HG03558 (cell line): Measurements from ENCODE around the gene TNFSF9.
"Not testable (repeated sequence)": the region's sequence is repeated elsewhere in the genome, so short reads cannot be mapped to it uniquely, and the experiment has no call there.

Experiments used
- ATAC-seq: cut with Tn5 transposase; IDR thresholded peaks from one replicate; pipeline ENCODE4 v1.9.1; 2021; ENCODE audit warnings: moderate number of reproducible peaks; ENCODE audit not compliant: unreplicated experiment; ENCODE audit errors: extremely low read depth

TNFSF9 gene

DNA sequence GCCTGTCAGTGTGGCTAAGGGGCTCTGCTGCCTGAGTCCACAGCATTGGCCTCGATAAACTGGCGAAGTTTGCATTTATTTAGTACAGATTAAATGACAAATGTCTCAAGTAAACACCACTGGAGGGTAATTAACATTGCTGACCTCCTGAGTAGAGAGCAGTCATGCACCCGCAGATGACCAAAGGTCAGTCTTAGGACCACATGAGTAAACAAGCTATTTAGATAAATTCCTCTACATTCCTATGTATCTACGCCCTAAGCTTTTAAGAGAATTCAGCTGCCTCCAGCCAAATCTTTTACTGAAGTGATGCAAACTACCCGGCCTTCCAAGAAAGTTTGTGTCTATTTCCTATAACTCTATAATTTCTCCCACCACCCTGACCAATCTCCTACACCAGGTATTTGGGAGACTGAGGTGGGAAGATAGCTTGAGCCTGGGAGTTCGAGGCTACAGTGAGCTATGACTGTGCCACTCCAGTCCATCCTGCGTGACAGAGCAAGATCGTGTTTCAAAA is 37.2 kb downstream of the TNFSF9 start:
- no peak for ATAC-seq

DNA sequence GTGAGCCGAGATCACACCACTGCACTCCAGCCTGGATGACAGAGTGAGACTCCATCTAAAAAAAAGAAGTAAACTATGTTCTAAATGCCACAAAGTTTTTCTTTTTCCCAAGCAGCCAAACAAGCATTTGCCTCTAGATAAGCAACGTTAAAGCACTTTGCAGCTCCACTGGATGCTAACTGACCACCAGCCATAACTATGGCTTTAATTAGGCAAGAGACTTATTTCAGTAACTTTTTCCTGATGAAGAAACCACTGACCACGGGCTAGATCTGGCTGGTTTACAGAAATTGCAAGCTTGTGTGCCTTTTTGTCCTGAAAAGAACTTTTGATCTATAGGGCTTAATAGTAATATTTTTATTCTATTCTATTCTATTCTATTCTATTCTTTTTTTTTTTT is 38.0 kb downstream of the TNFSF9 start:
- no peak for ATAC-seq

DNA sequence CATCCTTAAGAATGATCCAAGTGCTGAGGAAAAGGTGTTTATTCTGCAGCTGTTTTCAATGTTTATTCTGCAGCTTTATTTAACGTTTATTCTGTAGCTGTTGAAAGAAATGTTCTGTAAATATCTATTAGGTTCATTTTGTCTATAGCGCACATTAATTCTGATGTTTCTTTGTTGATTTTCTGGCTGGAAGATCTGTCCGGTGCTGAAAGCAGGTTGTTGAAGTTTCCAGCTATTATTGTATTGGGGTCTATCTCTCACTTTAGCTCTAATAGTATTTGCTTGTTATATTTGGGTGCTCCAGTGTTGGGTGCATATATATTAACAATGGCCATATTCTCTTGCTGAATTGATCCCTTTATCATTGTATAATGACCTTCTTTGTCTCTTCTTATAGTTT is 39.9 kb downstream of the TNFSF9 start:
- ATAC-seq: no peak

DNA sequence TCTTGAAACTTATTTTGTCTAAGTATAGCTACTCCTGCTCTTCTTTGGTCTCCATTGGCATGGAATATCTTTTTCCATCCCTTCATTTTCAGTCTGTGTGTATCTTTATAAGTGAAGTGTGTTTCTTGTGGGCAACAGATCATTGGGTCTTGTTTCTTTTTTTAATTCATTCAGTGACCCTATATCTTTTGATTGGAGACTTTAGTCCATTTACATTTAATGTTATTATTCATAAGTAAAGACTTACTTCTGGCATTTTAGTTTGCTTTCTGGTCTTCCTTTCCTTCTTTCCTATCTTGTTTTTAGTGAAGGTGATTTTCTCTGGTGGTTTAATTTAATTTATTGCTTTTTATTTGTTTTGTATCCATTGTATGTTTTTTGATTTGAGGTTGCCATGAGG is 40.3 kb downstream of the TNFSF9 start:
- ATAC-seq: no peak

DNA sequence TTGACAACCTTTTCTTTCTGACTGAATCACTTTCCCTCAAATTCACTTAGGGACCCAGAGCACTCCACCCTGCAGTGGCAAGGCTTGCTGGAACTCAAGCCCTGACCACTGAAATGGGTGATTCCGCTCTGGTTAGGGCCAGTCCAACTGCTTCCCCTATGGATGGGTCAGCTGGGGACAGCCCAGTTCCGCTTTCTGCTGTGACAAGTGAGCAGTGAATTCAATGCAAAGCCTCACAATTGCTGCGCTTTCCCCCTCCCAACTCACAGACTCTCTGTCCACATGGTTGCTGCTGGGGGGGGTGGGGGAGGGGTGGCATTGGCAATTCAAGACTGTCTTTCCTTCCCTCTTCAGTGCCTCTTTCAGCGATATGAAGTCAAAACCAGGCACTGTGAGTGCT is 41.4 kb downstream of the TNFSF9 start:
- ATAC-seq: no peak

DNA sequence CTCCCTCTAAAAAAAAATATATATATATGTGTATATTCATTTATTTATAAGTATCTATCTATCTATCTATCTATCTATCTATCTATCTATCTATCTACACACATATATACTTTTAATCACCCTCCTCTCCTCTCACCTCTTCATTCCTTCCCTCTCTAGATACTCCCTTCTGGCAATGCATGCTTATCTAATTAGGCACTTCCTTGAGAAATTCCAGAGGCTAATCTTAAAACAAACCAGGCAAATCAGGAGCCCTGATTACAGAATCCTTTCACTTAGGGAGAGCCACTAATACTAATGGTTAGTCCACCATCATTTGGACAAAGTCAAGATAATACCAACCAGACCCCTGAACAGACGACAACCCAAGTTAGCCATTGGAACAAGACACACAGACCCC is 42.5 kb downstream of the TNFSF9 start:
- ATAC-seq: no peak

DNA sequence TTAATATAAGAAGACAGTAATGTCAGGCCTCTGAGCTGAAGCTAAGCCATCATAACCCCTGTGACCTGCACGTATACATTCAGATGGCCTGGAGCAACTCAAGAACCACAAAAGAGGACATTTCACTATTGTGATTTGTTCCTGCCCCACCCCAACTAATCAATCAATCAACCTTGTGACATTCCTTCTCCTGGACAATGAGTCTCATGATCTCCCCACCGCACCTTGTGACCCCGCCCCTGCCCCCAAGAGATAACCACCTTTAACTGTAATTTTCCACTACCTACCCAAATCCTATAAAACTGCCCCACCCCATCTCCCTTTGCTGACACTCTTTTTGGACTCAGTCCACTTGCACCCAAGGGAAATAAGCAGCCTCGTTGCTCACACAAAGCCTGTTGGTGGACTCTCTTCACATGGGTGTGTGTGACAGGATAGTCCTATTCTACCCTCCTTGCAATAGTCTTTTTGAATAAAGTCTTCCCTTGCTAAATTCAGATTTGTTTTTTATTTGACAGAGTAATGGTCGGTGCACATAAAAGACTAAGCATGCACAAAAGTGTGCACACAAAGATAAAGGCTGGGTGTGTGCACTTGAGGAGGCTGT is 46.1 kb downstream of the TNFSF9 start:
- ATAC-seq: no peak

DNA sequence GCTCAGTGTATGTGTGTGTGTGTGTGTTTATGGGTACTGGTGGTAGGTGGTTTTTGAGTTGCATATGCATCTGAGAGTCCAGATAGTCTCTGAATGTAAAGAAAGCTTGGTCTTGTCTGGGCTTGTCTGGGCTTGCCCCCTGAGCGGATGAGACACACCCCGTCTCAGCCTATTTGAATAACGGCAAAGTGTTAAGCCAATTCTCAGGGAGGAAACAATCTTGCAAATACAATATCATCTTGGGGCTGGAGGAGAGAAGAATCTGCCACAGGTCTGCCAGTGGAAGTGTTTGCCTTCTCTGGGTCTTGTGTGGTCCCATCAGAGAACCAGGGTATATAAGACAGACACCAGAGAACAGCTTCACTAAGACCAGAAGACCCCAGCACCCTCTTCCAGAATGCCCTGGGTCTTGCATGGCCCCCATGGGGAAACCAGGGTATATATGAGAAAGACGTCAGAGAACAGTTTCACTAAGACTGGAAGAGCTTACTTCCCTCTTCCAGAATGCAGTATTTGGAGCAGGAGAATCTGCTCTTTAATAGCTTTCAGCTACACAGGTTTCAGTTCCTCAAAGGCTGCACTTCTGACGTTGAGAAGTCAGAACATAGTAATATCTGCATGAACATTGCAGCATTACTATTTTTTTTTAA is 46.8 kb downstream of the TNFSF9 start:
- no peak for ATAC-seq

DNA sequence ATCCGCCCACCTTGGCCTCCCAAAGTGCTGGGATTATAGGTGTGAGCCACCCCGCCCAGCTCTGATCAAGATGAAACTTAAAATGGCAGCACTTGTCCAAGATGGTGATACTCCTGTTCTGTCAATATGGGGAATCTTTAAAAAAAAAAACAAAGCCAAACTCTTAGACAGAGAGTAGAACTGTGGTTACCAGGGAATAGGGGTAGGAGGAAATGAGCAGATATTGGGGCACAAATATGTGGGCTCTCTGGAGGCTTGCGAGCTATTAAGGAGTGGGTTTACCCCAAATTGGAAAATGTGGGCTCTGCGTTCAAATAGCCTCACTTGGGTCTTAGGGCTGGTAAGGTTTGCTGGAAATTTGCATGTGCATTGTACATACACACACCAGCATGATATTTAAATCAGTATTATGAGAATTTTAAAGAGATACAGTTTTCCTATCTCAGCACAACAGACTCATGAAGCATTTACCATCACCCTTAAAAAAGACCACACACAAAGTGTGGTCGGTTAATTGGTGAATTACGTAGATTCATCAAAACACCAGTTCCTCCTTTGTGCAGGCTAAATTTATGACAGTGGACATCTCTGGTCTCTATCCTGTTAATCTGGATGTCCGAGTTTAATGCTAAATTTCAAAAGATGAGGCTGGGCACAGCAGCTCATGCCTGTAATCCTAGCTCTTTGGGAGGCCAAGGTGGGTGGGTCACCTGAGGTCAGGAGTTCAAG is 48.8 kb downstream of the TNFSF9 start:
- no peak for ATAC-seq

DNA sequence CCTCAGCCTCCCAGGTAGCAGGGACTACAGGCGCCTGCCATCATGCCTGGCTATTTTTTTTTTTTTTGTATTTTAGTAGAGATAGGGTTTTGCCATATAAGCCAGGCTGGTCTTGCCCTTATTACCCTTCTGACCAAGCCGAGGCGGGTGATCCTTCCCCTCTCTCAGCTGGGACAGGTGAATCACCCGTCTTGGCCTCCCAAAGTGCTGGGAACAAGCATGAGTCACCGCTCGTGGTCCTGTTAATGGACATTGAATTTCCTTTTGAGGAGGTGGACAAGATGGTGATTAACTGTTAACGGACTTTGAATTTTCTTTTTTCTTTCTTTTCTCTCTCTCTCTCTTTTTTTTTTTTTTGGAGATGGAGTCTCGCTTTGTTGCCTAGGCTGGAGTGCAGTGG is 49.5 kb downstream of the TNFSF9 start:
- ATAC-seq: no peak

DNA sequence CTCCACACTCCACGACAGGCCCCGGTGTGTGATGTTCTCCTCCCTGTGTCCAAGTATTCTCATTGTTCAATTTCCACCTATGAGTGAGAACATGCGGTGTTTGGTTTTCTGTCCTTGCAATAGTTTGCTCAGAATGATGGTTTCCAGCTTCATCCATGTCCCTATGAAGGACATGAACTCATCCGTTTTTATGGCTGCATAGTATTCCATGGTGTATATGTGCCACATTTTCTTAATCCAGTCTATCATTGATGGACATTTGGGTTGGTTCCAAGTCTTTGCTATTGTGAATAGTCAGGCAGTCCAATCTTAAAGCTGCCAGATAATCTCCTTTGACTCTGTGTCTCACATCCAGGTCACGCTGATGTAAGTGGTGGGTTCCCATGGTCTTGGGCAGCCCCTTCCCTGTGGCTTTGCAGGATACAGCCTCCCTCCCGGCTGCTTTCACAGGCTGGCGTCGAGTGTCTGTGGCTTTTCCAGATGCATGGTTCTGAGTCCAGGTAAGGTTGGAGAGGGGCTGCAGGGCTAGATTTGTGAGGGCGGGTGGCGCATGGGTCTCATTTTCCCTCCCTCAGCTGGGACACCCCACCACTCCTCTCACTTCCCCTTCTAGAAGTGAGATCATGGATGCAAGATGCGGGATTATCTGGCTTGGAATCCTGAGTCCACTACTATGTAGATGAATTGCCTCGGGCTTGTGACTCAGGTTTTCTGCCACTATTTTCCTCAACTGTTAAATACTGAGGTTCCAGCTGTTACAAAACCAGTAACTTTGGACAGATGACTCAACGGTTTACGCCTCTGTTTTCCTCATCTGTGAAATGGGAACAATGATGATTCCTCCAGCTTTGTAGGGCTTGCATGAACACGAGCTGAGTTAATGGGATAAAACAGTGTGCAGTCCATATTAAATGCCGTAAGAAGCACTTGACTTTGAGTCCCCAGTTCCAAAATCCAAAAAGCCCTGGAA is 52.0 kb downstream of the TNFSF9 start:
- not testable (repeated sequence) for ATAC-seq
